GM23248 (cell line): ENCODE measurements around the gene HOXA3. TPM values are rescaled to one million over a fixed set of nuclear protein-coding genes. Genes with fewer than 3 reads are reported as not detected.

ENCODE experiments used
- DNase-seq: peaks from one replicate; pipeline ENCODE4 v3.0.0-alpha.2; 2015
- H2AFZ ChIP-seq: fragments of 200-600 bp; sonication (generic); 2 replicates; pipeline ENCODE4 v1.6.1; 2016; ENCODE audit warnings: antibody characterized with exemption
- H3F3A ChIP-seq: fragments of 200-600 bp; sonication (generic); 2 replicates; pipeline ENCODE4 v1.6.1; 2016; ENCODE audit warnings: mild to moderate bottlenecking, antibody characterized with exemption, mixed run types; ENCODE audit not compliant: insufficient read depth
- H3K27ac ChIP-seq: fragments of 200-600 bp; sonication (generic); 2 replicates; pipeline ENCODE4 v1.5.1; 2016; ENCODE audit warnings: mild to moderate bottlenecking
- H3K27me3 ChIP-seq: fragments of 200-600 bp; sonication (generic); replicated peaks from 2 replicates; pipeline ENCODE4 v1.6.1; 2016; ENCODE audit warnings: mild to moderate bottlenecking; ENCODE audit not compliant: insufficient read depth
- H3K36me3 ChIP-seq: fragments of 200-600 bp; sonication (generic); 2 replicates; pipeline ENCODE4 v1.6.1; 2016; ENCODE audit warnings: low read depth, mild to moderate bottlenecking
- H3K4me1 ChIP-seq: fragments of 200-600 bp; sonication (generic); 2 replicates; pipeline ENCODE4 v1.6.1; 2016; ENCODE audit warnings: mild to moderate bottlenecking; ENCODE audit not compliant: insufficient read depth
- H3K4me2 ChIP-seq: fragments of 200-600 bp; sonication (generic); one replicate; pipeline ENCODE4 v1.6.1; 2016; ENCODE audit warnings: mild to moderate bottlenecking; ENCODE audit not compliant: unreplicated experiment
- H3K4me3 ChIP-seq: fragments of 200-600 bp; sonication (generic); 2 replicates; pipeline ENCODE4 v1.5.1; 2016; ENCODE audit warnings: mild to moderate bottlenecking
- H3K79me2 ChIP-seq: fragments of 200-600 bp; sonication (generic); 2 replicates; pipeline ENCODE4 v1.6.1; 2016; ENCODE audit warnings: mild to moderate bottlenecking; ENCODE audit not compliant: insufficient read depth
- H3K9ac ChIP-seq: fragments of 200-600 bp; sonication (generic); 2 replicates; pipeline ENCODE4 v1.6.1; 2016; ENCODE audit warnings: mild to moderate bottlenecking
- H3K9me2 ChIP-seq: fragments of 200-600 bp; sonication (generic); 2 replicates; pipeline ENCODE4 v1.6.1; 2016; ENCODE audit warnings: mixed run types, mild to moderate bottlenecking, moderate library complexity; ENCODE audit not compliant: insufficient read depth
- H3K9me3 ChIP-seq: fragments of 200-600 bp; sonication (generic); one replicate; pipeline ENCODE4 v1.6.1; 2017; ENCODE audit warnings: low read depth
- H4K20me1 ChIP-seq: fragments of 200-600 bp; sonication (generic); 2 replicates; pipeline ENCODE4 v1.6.0; 2016; ENCODE audit not compliant: insufficient read depth
- EZH2 ChIP-seq: fragments of 200-600 bp; sonication (generic); IDR thresholded peaks from 2 replicates; pipeline ENCODE4 v1.6.1; 2018; ENCODE audit warnings: antibody characterized with exemption, mild to moderate bottlenecking; ENCODE audit not compliant: insufficient read depth, poor library complexity, severe bottlenecking
- EZH2phosphoT487 ChIP-seq: fragments of 200-600 bp; sonication (generic); IDR thresholded peaks from 2 replicates; pipeline ENCODE4 v1.6.1; 2018; ENCODE audit warnings: antibody characterized with exemption, moderate library complexity, mild to moderate bottlenecking, low read depth; ENCODE audit not compliant: insufficient read depth
- WGBS, 2 experiments: methylation state at CpG; one replicate each; pipeline ENCODE4 v1.1.6; 2015 to 2017; ENCODE audit warnings: low lambda C conversion rate in 2 of 2, low coverage in 1 of 2; ENCODE audit errors: missing lambda C conversion rate in 2 of 2; 5-methylcytosine and 5-hydroxymethylcytosine counted together
- in situ Hi-C: fragments of 300-500 bp; cut with MboI; formaldehyde crosslinking; loops from 2 replicates; pipeline ENCODE4 v1.15.0; 2020
- polyA plus RNA-seq: library from polyadenylated mRNA; unstranded; fragments of >200 nt; fragmentation: Nextera tagmentation; extraction: Ambion mirVana; gene quantifications from 2 replicates; pipeline ENCODE4 v1.2.1, GENCODE V29; 2016
- total RNA-seq: library from RNA; depleted of rRNA; stranded (reverse); fragments of >200 nt; shearing (Covaris generic); gene quantifications from 2 replicates; pipeline ENCODE4 v1.2.3, GENCODE V29; 2014

The HOXA3 gene
- total and polyA plus RNA-seq, 2 experiments from 2014 or later, result 1.2 to 2.1 TPM

- Histone ChIP-seq H3K9me2 (no peaks in the 10 kb centered on the region), H3K79me2 (0 out of 2 replicates have a peak, but pooled peaks cover under 1% of the 10 kb centered on the region), H2AFZ (no peak overlapping the region), H3K9ac (no peak overlapping the region), H3K4me2 (no peak overlapping the region), H3F3A (peaks cover 11% of the 10 kb centered on the region; the same call in 1 of the 2 replicates), H3K9me3 (no peaks in the 10 kb centered on the region), H3K4me1 (peaks cover 7% of the 10 kb centered on the region; the same call in 1 of the 2 replicates), H3K4me3 (no peak overlapping the region), H3K27ac (no peak overlapping the region), H3K36me3 (peaks cover 6% of the 10 kb centered on the region; the same call in 1 of the 2 replicates), H3K27me3 (no peaks in the 10 kb centered on the region), H4K20me1 (no peaks in the 10 kb centered on the region)
- TF ChIP-seq EZH2phosphoT487 (no peak), EZH2 (no peak)
- 96 to 99% methylated on average over 14 of the region's 14 CpGs for WGBS, 2 experiments
- no peak for DNase-seq
- in situ Hi-C loops, result loop anchor here (10.0 kb wide), 1 partner anchor 252 kb away; no protein-coding TSS in a partner anchor
Observed at GRCh38 chr7:27106901-27107240, 45.5 kb downstream of the HOXA3 start.

GRCh38 chr7:27106181-27106900 is 46.0 kb downstream of the HOXA3 start:
- no peaks in the 10 kb centered on the region for H3K9me3 ChIP-seq
- TF ChIP-seq EZH2phosphoT487 (no peak), EZH2 (no peak)
- WGBS, 2 experiments, result 88 to 91% methylated on average over 39 to 44 of the region's 44 CpGs
- peaks cover 5% of the 10 kb centered on the region for H3K79me2 ChIP-seq
- H3K36me3 ChIP-seq, result peaks cover 6% of the 10 kb centered on the region
- H3F3A ChIP-seq, result 0 out of 2 replicates have a peak, but pooled peaks cover 7% of the 10 kb centered on the region
- DNase-seq, result no peak
- no peak overlapping the region for H3K27ac ChIP-seq
- no peak overlapping the region for H2AFZ ChIP-seq
- peaks cover 5% of the 10 kb centered on the region; the same call in 1 of the 2 replicates for H3K4me1 ChIP-seq
- H4K20me1 ChIP-seq, result no peaks in the 10 kb centered on the region
- H3K9me2 ChIP-seq, result no peaks in the 10 kb centered on the region
- H3K9ac ChIP-seq, result no peak overlapping the region
- H3K4me2 ChIP-seq, result no peak overlapping the region
- no peak overlapping the region for H3K4me3 ChIP-seq
- in situ Hi-C loops, result loop anchor here (10.0 kb wide), 1 partner anchor 252 kb away; no protein-coding TSS in a partner anchor
- H3K27me3 ChIP-seq, result no peaks in the 10 kb centered on the region

- H3K79me2 ChIP-seq, result peaks cover 13% of the 10 kb centered on the region
- TF ChIP-seq EZH2phosphoT487 (no peak), EZH2 (no peak)
- 0 out of 2 replicates have a peak, but pooled peaks cover 8% of the 10 kb centered on the region for H3F3A ChIP-seq
- H2AFZ ChIP-seq, result no peak overlapping the region
- no peak overlapping the region for H3K4me2 ChIP-seq
- no peaks in the 10 kb centered on the region for H3K4me1 ChIP-seq
- H3K4me3 ChIP-seq, result no peak overlapping the region
- peaks cover 9% of the 10 kb centered on the region for H3K36me3 ChIP-seq
- no peaks in the 10 kb centered on the region for H3K9me3 ChIP-seq
- H3K27ac ChIP-seq, result no peak overlapping the region
- in situ Hi-C loops, result loop anchor here (10.0 kb wide), 1 partner anchor 251 kb away; no protein-coding TSS in a partner anchor
- WGBS, 2 experiments, result 97% methylated on average over 13 of the region's 13 CpGs
- no peaks in the 10 kb centered on the region for H3K27me3 ChIP-seq
- H3K9me2 ChIP-seq, result no peaks in the 10 kb centered on the region
- no peaks in the 10 kb centered on the region for H4K20me1 ChIP-seq
- no peak for DNase-seq
- H3K9ac ChIP-seq, result no peak overlapping the region
Observed at GRCh38 chr7:27105301-27106031, 46.9 kb downstream of the HOXA3 start.

- peaks cover 16% of the 10 kb centered on the region; the same call in 1 of the 2 replicates for H3F3A ChIP-seq
- no peak overlapping the region for H3K4me3 ChIP-seq
- no peak overlapping the region for H2AFZ ChIP-seq
- 85 to 86% methylated on average over 13 of the region's 13 CpGs for WGBS, 2 experiments
- peaks cover 22% of the 10 kb centered on the region for H3K79me2 ChIP-seq
- no peaks in the 10 kb centered on the region for H3K9me2 ChIP-seq
- no peak overlapping the region for H3K9ac ChIP-seq
- H3K36me3 ChIP-seq, result peaks cover 18% of the 10 kb centered on the region
- 0 out of 2 replicates have a peak, but pooled peaks cover 2% of the 10 kb centered on the region for H3K4me1 ChIP-seq
- H4K20me1 ChIP-seq, result no peaks in the 10 kb centered on the region
- no peaks in the 10 kb centered on the region for H3K27me3 ChIP-seq
- TF ChIP-seq EZH2phosphoT487 (no peak), EZH2 (no peak)
- no peaks in the 10 kb centered on the region for H3K9me3 ChIP-seq
- no peak overlapping the region for H3K27ac ChIP-seq
- no peak overlapping the region for H3K4me2 ChIP-seq
- no peak for DNase-seq
- in situ Hi-C loops, result loop anchor here (10.0 kb wide), 1 partner anchor 250 kb away; no protein-coding TSS in a partner anchor
Observed at GRCh38 chr7:27104341-27105058, 47.9 kb downstream of the HOXA3 start.
